NCI-H146 treated with DMSO at 0.1 percent for 48 hours (cell line): ENCODE results near the gene CERKL.
A peak's percentile ranks its signal among the peaks of the same experiment; 100 is the strongest.

ENCODE experiments used
- DNase-seq: peaks from one replicate; lab custom pipeline; 2025; ENCODE audit not compliant: unreplicated experiment; lab: John Stamatoyannopoulos, UW

The CERKL gene

DNA sequence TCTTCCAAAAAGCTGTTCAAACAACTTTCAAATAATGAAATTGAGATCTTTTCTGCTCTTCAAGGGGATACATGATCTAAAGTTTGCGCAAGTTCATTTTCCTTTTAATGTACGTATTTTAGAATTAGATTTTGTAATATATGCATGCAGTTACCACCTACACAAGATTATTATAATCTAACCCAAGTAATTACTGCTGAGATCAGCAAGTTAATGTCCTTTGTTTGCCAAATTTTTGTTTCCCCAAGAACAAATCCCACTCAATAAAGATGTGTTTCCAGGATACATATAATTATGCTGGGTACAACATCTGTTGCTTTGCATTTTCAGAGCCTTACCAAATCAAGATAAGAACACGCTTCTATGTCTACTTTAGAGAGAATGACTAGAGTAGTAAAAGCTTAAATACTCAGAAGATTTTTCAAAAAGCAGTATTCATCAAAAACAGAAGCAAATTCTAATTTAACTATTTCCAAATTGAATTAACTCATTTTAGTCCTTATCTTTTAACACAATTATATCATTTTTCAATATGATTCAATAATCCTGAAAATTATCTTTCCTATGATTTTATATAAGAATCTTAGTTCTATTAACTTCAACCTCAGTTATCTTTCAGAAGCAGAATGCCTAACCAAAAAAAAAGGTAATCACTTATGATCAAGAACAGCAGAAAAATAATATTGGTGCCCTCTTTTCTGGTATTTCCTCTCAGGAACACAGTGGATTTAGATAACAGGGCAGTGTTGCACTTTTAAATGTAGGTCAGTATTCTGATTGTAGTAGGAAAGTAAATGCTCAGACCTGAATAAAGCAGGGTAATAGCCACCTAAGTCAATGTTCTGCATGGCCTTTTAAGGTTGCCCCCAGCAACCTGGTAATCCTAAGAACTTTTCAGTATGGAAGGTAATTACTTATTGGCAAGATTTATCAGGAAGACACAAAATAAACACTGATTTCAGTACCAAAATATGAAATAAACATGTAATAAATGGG, 28.0 kb downstream of the CERKL start:
- no peak for DNase-seq

DNA sequence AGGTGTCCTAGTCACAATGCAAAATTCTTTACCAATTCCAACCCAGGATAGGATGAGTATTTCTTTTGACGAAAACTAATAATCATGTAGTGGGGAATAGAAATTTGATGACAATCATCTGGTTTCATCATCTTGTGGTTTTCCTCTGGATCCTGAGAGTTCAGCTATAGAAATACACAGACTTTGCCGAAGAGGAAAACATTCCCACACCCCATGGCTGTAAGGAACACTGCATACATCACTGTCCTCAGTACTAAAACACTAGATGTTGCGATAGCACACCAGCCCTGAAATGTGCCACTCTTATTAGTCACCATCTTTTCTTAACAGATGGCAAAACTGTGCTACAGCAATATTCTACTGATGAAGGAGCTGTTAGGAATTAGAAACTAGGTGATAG, 29.4 kb downstream of the CERKL start:
- DNase-seq: no peak

DNA sequence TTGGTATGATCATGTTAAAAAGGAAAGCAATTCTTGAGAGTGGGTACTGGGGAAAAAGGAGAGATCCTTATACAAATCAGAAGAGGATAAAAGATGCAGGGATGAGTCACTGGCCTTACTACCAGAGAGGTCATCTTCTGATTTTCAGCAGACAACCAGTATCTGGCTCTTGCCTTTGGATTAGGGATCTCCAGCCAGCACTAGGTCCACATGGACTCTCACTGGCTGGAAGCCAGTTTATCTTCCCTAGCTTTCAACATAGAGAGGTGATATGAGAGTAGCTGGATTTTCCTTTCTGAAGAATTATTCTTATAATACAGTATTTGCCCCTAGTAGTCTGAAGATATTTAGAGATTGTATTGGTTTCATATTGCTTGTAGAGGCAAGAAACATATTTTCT, 30.2 kb downstream of the CERKL start:
- no peak for DNase-seq

DNA sequence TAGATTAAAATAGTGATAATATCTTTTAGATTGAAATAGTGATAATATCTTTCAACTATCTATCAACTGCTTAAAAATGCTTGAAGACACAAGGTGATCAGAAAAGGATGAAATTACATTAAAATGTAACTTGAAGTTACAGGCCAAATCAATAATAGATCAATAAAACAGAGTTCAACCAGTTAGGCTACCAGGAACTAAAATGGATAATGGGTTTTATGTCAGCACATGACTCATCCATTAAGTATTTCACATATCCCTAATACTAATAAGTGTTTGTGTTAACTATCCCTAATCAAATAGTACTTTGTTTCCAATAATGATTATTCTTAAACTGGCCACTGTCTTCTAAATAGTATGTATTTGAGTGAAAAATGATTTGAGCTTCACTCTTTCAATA, 33.7 kb downstream of the CERKL start:
- DNase-seq: no peak

DNA sequence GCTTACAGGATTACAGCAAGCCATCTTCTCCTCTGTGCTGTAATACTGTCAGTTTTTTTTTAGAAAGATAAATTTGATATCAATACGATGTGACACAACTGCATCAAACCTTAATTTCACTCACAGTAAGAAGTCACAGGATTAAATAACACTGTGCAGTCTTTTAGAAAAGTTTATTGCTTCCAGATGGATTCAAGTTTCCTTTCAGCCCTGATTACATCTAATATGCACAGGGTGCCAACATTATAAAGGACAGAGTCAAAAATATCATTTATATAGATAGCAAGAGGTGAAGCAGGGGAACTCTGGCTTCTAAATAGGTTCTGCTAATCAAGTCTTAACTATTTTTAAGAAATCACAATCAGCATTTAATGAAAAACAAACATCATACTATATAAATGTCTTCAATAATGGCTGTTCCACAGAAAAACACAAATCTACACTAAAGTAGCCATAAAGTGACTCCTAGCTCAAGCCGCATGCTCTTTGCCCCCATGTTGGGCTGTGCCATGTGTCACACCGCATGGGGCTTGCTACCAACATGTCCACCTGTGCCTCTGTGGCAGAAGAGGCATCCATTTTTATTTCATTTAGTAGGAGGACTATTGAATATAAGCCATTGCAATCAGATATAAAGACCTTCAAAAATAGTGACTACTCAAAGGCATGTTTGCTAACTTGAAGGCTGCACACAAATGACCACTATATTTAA, 35.0 kb downstream of the CERKL start:
- no peak for DNase-seq

DNA sequence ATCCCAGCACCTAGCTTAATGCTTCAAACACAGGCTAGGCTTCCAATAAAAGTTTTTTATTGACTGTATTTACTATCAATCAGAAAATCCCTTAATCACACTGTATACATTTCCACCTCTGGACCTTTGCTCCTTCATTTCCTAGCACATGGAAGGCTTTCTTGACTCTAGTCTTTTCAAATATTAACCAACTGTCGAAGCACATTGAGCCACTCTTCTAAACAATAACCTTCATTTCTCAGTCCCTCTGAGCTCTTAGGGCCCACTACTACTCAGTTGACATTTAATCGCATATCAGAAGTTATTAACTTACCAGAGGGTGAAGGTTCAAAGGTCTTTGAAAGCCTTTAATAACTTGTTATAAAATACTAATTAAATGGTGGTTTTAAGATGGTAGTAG, 37.4 kb downstream of the CERKL start:
- no peak for DNase-seq

DNA sequence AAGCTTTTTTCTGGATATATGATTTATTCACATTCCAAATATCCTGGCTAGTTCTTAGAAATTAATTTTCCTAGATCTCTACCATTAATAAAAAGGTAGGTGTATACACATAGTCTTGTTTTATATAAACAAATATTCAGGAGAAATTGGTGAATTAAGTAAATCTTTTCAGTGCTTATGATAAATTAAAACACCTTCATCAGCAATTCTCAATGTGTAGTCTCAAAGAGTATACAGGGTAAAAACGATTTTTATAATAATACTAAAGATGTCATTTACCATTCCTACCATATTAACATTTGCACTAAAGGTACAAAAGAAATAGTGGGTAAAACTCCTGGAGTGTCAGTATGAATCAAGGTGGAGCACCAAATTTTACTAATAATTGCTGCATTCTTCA, 40.2 kb downstream of the CERKL start:
- DNase-seq: no peak

DNA sequence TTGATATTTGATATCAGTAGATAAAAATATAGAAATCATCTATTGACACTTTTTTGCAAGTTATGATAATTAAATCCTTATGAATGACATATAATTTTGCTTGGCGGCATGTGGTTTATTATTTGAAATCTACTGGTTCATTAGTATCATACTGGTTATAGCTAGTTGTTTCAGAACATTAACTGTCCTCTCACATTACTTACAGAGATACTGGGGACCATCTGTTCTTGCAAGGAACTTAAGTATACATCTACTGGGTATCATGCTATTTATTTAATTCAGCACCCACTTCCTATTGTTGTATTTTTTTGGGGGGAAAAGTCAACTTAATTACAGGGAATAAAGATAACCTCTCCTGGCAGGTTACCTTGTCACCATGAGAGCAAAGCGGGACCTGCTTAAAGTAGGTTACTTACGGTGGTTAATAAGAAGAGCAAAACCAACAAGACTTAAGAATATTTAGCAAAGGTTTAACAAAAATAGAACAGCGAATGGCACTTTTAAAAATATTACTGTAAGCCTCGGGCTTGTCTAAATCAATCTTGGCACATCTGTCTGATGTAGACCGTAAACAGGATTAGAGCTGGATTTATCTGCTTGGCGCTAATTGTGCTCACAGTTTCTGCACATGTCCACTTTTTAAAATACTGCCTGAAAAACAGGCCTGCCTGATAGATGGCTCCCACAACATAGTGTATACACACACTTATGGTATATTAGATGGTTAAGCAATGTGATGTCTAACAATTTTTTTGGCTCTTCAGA, 41.8 kb downstream of the CERKL start:
- DNase-seq: no peak

DNA sequence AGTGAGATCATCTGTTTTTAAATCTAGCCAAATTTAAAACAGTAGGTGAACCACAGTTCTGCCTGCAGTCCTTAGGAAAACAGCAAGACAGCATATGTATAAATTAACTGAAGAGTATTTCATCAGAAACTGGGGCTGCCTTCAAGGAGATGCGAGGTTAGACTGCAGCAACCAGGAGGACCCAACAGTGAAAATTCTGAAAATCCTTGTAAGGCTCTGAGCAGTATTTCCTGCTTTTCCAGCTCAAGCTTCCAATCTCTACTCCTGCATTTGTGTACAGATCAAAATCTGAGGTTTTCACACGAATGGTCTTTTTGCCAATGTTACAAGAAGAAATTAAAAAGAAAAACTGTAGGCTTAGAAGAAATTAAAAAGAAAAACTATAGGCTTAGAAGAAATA, 43.7 kb downstream of the CERKL start:
- no peak for DNase-seq

DNA sequence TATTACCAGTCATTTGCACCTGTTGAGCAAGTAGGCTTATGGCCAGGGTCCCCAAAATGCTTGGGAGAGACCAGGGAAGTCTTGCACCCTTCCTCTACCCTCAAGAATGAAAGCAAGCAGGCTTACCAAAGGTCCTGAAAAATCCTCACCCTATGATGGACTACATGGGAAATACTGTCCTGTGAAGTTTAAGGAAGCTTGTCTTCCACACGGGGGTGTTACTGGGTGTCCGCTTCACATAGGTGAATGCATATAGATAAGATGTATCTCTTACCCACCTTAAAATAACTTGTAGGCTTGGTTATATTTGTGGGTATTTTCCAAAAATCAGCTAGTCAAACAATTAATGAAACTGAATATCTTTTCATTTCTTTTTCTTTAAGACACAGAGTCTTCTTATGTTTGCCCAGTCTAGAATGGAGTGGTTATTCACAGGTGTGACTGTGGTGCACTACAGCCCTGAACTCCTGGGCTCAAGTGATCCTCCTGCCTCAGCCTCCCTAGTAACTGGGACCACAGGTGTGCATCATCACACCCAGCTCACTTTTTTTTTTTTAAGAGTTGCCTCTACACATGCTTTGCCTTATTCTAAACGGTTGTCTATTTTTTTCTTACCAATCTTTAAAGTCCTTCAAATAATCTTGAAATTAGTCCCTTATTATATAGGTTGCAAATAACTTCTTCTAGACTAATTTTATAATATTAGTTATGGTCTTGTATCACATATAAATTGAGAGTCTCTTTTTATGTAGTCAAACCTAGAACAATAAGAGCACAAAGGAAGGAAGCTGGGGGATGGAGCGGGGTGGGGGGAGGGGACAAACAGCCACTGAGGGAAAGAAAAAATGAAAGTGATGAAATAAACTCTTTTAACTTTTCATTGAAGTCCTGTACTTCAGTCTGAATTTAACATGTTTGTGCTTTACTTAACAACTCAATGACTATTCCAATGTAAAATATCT, 49.0 kb downstream of the CERKL start:
- DNase-seq: no peak

DNA sequence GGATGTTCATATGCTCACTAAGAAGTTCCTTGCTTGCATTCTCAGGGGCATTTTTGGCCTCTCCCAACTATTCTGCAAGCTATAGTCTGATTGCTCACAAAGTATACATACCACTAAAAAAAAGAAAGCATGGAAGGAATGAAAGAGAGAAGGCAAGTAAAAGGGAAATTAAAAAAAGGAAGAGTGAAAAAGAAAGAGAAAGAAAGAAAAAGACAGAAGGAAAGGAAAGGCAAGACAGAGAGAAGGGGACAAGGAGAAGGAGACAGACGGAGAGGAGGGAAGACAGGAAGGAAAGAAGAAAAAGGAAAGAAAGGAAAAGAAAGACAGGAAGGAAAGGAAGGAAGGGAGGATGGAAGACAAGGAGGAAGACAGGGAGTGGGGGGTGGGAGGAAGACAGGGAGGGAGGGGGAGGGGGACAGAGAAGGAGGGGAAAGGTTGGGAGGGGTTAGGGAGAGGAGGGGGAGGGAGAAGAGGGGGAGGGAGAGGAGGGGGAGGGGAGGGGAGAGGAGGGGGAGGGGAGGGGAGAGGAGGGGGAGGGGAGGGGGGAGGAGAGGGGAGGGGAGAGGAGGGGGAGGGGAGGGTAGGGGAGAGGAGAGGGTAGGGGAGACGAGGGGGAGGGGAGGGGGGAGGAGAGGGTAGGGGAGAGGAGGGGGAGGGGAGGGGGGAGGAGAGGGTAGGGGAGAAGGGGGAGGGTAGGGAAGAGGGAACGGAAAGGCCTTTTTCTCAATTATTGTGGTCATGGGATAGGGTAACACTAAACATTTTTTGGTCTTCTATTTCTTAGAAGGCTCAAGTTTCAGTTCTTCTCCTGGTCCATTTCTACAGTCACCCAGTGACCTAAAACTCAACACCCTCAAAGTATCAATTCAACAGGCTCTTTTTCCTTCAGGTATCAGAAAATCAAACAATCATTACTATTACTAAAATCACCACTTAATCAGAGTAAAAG, 50.7 kb downstream of the CERKL start:
- DNase-seq: no peak

DNA sequence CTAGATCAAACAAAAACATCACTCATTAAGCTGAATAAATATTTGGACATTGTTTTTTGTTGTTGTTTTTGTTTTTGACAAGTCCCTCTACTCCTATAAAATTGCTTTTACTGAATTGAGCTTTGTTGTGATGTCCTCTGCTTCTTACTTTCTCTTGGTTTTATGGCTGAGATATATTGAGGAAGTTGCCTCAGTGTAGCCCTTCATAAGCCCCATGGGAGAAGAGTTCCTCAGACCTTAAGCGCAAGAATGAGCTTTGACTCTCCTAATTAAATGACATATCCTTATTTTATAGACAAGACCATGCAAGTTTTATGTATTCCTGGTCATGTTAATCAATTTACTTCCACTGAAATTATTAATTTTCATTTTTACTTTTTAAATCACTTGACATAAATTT, 54.9 kb downstream of the CERKL start:
- no peak for DNase-seq

DNA sequence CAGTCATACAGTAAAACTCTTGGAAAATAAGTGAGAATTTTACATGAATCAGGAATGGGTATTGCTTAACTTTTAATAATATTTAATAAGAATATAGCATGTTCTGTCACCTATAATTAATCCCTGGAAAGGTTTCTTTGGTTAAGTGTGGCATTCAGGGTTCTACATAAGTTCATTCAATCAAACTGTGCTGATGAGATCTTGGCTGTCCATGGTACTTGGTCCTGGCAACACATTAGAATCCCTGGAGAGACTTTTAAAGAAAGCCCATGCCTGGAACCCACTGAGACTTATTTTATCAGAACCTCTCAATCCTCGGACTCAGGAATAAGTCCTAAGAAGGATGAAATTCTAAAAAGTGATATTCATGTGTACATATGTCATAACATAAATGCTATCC, 60.3 kb downstream of the CERKL start:
- DNase-seq: no peak

DNA sequence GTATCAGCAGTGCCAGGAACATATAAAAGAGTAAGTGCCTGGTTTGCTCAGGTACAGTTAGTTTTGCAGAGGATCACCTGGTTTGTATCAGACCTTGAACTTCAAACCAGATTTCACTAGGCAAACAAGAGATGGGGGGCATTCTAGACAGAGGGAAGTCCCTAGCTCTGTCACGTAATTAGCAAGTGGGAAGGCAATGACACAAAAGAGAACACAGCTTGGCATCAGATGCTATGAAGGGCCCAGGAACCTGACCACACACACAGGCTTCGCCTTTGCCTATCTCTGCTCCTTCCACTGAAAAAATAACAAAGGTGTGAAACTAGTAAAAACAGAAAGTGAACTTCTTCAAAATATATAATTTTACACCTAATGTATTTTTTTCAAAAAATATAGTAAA, 62.6 kb downstream of the CERKL start:
- no peak for DNase-seq

DNA sequence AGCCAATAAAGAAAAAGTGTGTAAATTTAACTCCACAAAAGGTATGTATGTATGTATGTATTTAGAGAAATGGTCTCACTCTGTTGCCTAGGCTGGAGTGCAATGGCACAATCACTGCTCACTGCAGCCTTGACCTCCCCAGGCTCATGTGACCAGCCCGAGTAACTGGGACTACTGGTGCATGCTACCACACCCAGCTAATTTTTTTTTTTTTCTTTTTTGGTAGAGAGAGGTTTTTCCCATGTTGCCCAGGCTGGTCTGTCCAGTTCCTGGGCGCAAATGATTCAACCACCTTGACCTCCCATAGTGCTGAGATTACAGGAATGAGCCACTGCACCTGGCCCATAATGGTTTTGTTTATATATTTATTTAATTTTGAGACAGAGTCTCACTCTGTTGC, 67.1 kb downstream of the CERKL start:
- no peak for DNase-seq

DNA sequence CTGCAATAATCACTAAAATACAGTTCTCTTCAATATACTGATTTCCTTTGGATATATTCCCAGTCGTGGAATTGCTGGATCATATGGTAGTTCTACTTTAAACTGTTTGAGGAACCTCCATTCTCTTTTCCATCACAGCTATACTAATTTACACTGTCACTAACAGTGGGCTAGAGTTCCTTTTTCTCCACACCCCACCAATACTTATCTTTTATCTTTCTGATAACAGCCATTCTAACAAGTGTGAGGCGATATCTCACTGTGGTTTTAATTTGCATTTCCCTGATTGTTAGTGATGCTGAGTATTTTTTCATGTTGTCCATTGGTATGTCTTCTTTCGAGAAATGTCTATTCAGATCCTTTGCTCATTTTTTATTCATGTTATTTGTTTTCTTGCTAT, 68.4 kb downstream of the CERKL start:
- no peak for DNase-seq

DNA sequence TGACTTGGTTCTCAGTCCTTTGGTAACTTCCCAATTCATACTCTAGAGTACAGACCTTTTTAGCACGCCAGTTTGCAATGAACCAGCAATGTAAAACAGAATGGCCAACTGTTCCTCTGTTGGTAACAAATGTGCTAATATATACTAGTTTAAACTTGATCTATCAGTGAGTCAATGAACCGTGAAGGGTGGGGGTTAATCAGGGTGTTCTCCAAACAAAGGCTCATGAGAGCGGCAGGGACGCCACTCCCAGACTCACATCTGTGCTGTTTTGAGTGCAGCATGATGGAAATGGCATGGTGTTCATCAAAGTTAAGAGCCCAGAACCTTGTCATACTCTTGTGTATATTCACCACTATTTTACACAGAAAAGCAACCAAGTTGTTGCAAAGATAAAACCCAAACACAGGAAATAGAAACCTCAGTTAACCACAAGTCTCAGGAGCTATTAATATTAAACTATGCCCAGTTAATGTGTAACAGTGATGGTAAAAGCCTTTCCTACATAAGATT, 70.3 kb downstream of the CERKL start:
- DNase-seq: peak; percentile 86

DNA sequence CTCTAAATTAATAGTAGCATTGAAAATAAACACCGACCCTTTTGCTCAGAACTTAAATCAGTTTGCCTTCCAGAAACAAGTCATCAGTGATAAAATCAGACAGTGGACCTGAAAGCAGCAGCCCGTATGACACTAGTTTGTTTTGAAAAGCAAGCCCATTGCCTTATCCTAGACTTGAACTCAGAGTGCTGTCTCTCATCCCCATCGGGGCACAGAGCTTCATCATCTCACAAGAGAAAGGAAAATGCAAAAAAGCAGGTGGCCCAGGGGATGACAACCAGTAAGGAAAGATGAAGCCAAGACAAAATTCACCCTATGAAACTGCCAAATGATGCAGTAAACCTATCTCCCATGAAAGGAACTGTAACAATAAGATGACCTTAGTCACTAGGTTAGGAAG, 71.2 kb downstream of the CERKL start:
- peak; percentile 38 for DNase-seq

DNA sequence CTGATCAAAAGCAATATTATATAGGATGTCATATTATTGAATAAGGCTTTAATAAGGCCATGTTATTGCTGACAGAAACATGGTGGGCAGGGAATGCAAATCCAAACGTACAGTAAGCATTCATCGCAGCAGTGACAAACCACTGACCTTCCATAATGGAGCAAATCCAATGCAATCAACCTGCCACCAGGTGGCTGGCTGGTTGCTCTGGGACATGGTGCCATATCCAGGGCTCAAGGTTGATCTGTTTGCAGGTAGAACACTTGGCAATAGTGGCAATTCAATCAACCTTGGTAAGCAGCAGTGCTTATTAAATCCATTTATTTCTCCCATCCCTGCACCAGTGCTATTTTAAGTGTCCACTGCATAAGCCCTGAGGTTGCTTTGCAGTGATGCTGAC, 75.4 kb downstream of the CERKL start:
- DNase-seq: peak; percentile 15
